Measurements from ENCODE around the gene SLC39A8. TPM values are rescaled to one million over a fixed set of nuclear protein-coding genes. Genes with fewer than 3 reads are reported as not detected.
A peak's percentile ranks its signal among the peaks of the same experiment; 100 is the strongest.
"Not testable (repeated sequence)": the region's sequence is repeated elsewhere in the genome, so short reads cannot be mapped to it uniquely, and the experiment has no call there.

SLC39A8 gene
- total RNA-seq, 1 donor: 66.0 TPM

DNA sequence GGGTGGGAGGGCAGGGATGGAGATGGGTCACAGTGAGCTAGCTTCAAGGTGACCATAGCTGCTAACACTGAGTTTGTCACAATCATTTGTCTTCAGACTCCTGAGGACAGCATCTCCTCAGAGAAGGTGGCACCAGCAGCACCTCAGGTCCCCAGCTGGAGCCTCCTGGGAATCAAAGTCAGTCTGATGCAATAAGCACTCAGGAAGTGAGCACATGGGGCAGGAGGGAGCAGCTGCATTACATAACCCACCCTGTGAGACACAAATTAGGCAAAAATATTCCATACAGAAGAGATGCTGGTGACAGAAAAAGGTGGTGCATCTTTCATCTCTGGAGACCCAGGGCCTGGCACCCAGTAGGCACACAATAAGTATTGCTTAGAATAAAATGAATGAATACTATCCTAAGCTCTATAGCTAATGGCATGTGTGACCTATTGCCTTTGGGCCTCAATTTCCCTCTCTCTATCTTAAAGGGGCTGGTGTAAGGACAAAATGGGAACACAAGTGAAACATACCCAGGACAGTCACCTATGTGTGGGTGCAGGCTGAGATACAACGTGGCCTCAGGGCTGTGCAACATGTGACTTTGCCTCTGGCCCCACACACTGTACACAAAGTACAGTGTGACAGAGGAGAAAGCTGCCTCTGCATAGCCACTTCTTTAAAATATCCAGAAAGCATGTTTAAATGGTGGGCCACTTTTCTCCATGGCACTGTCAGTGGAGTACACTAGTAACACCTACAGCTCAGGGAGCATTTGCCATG is 37.1 kb downstream of the SLC39A8 start:
- no peak for DNase-seq (ENCODE audit: low read depth in 2 of 3, low spot score in 2 of 3)

DNA sequence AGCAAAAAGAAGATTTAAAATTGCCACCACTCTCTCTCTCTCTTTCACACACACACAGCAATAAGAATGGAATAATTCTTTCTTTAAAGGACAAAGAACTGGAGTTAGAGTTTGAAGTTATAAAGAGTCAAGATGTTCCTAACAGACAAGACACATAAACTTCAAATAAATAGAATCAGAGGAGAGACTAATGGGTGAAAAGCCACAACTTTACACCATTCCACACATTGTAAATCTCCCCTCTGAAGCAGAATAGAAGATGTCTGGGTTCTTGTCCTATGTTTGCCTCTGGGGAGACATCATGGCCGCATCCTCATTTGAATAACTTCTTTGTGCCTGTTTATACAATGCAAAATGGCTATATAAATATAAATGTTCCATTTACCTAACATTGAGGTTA is 39.6 kb downstream of the SLC39A8 start:
- DNase-seq (ENCODE audit: low read depth in 2 of 3, low spot score in 2 of 3): no peak

DNA sequence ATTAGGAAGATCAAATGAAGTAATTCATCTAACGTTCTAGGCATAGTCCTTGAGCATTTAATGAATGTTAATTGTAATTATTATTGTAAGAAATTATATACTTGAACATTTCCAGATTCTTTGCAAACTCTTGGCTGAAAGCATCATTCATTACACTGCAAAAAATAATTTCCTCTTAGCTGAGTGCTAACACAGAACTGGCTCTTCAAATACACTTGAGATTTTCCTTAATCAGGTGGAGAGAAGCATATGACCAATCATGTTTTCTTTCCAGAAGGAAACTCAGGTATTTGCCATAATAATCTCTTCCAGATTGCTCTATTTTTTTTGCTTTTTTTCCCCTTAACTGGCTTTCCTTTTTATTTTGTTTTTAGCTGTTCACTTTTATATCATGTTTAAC is 42.5 kb downstream of the SLC39A8 start:
- DNase-seq (ENCODE audit: low read depth in 2 of 3, low spot score in 2 of 3): no peak

DNA sequence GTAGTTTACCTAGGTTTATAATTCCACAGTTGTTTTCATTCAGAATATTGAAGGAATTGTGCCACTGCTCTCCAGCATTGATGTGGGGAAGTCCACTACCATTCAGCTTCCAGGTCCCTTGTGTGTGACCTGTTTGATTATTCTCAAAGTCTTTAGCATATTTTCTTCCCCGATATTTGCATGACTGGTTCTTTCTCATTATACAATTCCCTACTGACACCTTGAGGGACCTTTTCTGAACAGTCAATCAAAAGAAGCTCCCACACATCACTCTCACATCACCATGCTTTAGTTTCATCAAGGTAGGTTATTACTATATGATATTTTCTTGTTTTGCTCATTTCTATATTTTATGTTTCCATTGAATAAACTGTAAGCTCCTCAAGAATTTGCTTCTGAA is 44.1 kb downstream of the SLC39A8 start:
- no peak for DNase-seq (ENCODE audit: low read depth in 2 of 3, low spot score in 2 of 3)

DNA sequence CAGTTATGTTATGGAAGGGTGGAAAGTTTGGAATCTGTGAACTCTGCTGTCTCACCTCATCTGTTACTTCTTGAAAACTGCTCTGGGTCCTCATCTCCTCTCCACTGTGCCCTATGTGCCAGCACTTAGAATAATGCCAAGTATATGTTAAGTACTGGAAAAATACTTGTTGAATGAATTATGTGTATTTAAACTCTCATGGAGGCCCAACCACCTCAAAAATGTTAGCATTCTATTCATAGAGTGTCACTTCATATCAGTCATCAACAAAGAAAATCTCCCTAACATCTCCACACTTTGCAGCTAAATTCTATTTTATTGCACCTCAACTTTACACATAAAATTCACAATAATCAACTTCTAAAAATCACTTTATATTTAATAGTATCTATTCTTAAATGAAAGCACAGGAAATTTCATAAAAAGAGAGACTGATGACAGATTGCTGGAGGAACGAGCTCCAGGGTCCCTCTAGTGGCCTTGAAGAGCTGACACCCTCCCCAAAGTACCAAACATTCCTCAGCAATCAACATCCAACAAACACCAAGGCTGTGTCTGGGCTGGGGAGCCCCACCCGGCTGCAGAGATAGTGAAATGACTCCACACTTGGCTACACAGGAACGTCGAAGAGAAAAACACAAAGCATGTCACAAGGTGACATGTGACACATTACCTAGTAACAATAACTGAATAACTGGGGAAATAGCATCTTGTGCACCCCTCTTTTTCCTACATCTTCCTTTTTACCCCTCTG is 45.8 kb downstream of the SLC39A8 start:
- peak in 2 of 3 donors; percentile 35 to 52 for DNase-seq (ENCODE audit: low read depth in 2 of 3, low spot score in 2 of 3)

DNA sequence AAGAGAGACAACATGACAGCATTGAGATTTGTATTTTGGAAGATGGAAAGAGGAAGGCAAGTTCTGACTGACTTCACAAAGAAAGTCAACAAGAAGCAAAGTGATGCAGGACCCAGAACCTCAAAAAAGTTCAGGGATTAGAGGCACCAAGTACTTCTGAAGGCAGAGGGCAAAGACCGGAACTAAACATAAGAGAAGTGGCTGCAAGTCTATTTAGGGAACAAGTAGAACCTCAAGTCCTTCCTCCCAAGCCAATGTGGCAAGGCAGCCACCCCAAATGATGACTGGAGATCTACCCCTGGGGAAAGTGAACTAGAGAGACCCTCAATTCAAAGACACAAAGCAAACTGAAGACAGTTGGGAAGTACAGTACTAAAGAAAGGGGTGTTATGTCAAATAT is 46.6 kb downstream of the SLC39A8 start:
- DNase-seq (ENCODE audit: low read depth in 2 of 3, low spot score in 2 of 3): peak in 1 of 3 donors; percentile 19

DNA sequence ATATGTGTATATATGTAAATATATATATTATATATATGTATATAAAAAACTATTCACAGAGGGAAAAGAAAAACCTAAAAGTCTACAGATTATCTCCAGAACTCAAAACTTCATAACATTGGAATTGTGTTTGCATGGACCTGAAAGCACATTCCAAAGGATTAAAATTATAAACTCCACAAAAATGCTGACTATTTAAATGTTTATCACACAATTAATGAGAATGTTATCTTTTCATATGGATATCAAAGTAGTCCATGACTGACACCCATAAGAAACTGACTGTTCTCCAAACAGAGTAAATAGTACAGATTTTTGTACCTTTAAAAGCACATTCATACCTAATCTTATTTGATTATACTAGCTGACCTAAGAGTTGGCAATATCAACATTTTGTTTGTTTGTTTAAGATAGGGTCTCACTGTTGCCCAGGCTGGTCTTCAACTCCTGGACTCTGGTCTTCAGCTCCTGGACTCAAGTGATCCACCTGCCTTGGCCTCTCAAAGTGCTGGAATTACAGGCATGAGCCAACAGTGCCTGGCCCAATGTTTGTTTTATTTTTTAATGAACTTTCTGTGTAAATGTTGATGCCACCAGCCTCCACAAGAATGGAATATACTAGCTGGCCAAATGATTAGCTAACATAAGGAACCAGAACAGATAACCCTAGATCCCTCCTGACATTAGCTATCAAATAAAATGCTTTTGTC is 50.0 kb downstream of the SLC39A8 start:
- no peak for DNase-seq (ENCODE audit: low read depth in 2 of 3, low spot score in 2 of 3)

DNA sequence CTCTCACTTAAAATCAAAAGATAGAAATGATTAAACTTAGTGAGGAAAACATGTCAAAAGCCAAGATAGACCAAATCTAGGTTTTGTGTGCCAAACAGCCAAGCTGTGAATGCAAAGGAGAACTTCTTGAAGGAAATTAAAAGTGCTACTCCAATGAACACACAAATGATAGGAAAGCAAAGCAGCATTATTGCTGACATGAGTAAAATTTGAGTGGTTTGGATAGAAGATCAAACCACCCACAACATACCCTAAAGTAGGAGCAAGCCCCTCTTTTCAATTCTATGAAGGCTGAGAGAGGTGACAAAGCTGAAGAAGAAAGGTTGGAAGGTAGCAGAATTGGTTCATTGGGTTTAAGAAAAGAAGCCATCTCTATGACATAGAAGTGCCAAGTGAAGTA is 56.8 kb downstream of the SLC39A8 start:
- no peak for DNase-seq (ENCODE audit: low read depth in 2 of 3, low spot score in 2 of 3)

DNA sequence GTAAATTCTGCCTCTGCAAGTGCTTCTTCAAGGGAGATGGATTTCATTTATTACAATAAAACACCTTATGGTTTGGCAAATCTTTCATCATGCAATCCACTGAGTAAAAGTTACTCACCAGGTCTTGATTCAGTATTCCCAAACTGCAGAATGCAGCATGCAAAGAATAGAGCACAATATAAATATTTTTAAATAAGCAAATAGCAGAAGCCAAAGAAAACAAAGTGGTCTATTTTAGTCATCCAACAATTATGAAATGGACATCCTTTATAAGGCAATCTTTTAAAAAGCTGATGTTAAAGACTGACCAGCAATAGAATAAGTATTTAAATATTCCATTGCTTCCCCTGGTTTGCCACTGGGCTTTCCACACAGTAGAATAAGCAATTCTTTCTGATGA is 59.5 kb downstream of the SLC39A8 start:
- no peak for DNase-seq (ENCODE audit: low read depth in 2 of 3, low spot score in 2 of 3)

DNA sequence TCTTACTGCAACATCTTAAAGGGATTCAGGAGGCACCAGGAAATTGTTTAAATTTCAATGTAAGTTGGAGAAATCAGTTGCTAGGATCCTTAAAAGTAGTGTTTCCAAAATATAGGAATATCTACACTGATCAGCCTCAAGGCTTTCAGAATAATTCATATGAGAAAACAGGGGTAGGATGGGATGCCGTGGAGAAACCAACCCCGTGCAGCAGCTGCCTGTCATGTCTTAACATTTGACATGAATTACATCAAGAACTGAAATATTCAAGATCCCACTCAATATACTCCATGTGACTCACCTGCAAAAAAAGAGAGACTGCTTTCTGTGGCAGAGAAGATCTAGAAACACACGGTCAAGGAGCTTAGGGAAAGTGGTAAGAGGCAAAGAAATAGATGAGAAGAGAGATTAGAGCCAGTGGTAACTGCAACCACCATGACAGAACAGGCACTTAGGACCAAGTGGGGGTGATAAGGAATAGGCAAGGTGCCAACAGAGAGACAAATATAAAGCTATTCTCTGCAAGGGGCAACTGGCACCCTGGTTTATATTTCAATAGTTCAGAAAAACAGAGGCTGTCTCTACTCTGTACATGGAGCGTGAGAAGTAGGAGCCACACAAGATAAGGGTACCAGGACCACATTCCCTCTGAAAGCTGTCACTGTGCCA is 64.0 kb downstream of the SLC39A8 start:
- no peak for DNase-seq (ENCODE audit: low read depth in 2 of 3, low spot score in 2 of 3)

DNA sequence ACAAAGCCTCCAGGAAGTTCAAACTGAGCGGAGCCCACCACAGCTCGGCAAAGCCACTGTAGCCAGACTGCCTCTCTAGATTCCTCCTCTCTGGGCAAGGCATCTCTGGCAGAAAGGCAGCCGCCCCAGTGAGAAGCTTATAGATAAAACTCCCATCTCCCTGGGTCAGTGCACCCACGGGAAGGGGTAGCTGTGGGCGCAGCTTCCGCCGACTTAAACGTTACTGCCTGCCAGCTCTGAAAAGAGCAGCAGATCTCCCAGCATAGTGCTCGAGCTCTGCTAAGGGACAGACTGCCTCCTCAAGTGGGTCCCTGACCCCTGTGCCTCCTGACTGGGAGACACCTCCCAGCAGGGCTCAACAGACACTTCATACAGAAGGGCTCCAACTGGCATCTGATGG is 72.0 kb downstream of the SLC39A8 start:
- not testable (repeated sequence) for DNase-seq (ENCODE audit: low read depth in 2 of 3, low spot score in 2 of 3)

DNA sequence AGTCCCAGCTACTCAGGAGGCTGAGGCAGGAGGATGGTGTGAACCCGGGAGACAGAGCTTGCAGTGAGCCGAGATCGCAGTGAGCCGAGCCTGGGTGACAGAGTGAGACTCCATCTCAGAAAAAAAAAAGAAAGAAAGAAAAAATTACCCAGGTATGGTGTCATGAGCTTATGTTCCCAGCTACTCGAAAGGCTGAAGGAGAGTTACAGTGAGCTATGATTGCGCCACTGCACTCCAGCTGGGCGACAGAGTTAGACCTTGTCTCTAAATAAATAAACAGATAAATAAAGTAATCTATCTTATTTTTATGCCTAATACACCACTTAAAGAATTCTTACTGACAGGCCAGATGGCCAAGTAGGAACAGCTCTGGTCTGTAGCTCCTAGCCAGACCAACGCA is 73.0 kb downstream of the SLC39A8 start:
- no peak for DNase-seq (ENCODE audit: low read depth in 2 of 3, low spot score in 2 of 3)

DNA sequence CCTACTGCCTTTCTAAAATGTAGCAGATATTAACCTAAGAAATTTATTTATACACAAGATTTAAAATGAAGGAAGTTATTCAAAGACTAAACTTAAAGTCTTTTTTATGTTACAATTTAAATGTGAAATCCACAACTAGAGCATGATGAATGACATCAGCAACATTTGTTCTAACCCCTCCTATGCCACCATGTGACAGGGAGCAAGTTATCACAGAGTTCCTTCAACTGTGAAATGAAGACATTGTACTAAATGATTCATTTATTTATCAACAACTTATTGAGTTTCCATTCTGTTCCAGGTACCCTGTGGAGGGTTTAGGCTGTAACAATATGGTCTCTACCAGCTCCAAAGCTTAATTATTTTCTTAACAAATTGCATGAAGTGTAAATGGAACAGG is 76.9 kb downstream of the SLC39A8 start:
- no peak for DNase-seq (ENCODE audit: low read depth in 2 of 3, low spot score in 2 of 3)

DNA sequence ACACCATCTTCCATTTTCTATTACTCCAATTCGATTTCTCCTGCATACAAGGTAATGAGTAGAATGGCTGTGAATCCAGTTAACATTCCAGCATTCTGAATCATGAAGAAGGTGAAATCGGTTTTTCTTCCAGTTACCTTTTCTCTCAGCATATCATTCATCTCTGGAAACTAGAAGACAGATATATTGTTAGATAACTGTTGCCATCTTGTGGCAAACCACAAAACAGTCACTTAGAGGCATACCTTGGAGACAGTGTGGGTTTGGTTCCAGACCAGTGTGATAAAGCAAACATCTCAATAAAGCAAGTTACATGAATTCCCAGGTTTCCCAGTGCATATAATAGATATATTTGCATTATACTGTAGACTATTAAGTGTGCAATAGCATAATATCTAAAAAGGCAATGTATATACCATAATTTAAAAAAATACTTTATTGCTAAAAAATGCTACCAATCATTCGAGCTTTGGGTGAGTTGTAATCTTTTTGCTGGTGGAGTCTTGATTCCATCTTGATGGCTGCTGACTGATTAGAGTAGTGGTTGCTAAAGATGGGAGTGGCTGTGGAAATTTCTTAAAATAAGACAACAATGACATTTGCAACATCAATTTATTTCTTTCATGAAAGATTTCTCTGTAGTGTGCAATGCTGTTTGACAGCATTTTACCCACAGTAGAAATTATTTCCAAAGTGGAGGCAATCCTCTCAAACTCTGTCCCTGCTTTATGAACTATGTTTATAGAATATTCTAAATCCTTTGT is 82.1 kb downstream of the SLC39A8 start:
- DNase-seq (ENCODE audit: low read depth in 2 of 3, low spot score in 2 of 3): peak in 2 of 3 donors; percentile 22 to 55

DNA sequence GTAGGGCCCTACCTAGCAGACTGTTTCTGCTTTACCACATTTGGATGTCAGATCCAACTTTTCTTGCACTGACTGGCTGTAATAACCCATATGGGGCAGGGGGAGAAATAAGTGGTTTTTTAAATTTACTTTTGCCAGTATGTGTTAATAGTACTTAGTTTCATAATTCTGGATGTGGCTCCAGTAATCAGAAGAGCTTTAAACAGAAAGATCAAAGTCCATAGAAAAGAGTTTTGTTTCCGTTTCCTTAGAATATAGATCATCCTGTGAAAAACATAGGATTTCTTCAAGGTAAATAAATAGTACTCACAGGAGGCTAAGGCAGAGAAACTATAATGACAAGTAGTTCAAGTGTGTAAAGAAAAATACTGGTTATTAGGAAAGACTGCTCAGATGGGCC is 85.6 kb downstream of the SLC39A8 start:
- no peak for DNase-seq (ENCODE audit: low read depth in 2 of 3, low spot score in 2 of 3)

DNA sequence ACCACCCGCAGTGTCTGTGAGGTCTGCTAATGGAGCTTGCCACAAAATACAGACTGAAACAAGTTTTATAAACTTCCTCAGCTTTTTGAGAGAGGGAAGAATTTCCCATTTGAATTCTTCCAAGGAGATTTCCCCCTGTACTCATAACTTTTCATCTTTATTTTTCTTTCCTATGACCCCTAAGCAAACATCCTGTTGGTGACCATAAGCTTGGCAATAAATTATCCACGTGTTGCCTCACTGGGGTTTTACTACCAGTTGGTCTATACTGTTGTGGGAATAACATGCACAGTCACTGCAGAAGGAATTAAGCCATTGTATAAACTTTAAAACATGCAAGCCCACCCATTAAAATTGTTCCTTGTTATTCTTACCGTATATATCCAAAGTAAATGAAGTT is 86.2 kb downstream of the SLC39A8 start:
- DNase-seq (ENCODE audit: low read depth in 2 of 3, low spot score in 2 of 3): no peak

DNA sequence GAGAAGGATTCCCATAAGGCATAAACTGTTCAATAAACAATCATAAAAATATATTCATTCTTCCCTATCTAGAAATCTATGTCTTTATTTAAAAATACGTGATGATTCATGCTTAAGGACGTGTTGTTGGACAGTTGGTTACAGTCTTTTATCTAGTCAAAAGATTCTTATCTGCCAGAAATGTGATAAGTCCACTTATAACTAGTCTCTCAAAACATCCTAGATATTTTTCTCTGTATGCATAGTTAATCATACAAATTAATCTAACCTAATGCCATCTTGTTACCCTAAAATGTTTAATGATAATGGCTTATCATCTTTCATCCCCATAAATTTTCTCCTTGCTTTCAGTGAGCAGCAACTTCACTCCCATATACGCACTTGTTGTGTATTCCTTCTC is 89.0 kb downstream of the SLC39A8 start:
- DNase-seq (ENCODE audit: low read depth in 2 of 3, low spot score in 2 of 3): no peak

DNA sequence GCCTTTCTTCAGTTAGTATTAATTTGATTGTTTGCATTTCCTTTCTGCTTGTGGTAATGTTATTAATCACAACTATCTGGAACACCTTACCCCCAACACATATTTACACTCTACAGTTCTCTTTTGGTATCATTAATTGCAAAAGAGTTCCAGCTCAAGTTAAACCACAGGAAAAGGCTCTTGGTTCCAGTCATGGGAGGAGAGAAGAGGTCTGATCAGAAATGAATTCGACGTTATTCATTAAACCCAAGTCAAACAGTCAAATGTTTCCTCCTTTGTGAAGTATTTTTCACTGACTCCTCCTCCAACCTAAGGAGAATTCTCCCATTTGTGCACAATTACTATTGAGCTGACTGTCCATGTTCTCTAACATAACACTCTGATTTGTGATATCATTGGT is 91.4 kb downstream of the SLC39A8 start:
- DNase-seq (ENCODE audit: low read depth in 2 of 3, low spot score in 2 of 3): no peak

DNA sequence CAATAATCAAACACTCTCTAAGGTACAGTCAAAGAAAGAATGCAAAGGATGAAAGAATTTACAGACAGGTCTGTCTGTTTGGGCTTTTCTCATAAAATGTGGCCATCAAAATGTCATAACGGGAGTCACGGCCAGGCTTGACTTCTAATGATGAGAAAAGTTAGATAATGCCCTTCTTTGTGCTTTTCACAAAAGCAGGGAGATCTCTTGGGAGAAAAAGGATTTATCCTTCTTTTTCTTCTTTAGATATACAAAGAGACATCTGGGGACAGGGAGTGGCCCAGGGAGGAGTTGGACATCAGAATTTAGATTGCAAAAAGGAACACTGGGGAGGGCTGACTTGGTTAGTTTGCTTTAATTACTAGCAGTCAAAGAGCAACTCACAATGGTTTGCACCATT is 93.1 kb downstream of the SLC39A8 start:
- no peak for DNase-seq (ENCODE audit: low read depth in 2 of 3, low spot score in 2 of 3)

DNA sequence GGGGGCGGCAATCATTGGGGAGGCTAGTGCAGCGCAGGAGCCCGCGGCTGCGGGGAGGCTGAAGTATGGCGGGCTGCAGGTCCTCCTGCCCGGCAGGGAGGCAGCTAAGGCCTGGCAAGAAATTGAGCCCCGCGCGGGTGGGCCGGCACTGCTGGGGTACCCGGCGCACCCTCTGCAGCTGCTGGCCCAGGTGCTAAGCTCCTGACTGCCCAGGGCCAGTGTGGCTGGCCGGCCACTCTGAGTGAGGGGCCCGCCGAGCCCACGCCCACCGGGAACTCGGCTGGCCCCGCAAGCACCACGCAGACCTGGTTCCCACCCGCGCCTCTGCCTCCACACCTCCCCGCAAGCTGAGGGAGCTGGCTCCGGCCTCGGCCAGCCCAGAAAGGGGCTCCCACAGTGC is 94.9 kb downstream of the SLC39A8 start:
- DNase-seq (ENCODE audit: low read depth in 2 of 3, low spot score in 2 of 3): no peak

All from hematopoietic multipotent progenitor cell (in vitro differentiated cells).